Endothelial cell of umbilical vein (primary cell): Measurements from ENCODE around the gene CSNK2B. TPM values are rescaled to one million over a fixed set of nuclear protein-coding genes. Genes with fewer than 3 reads are reported as not detected.

Experiments
- BruUV-seq: library from RNA; stranded (reverse); fragments of 400-500 nt; replicated peaks from 2 replicates; lab custom pipeline; 2021; lab: Mats Ljungman, UMichigan
- CTCF ChIA-PET: fragments of 300-600, 350-600 bp; sonication (Branson Sonifier 250); formaldehyde crosslinking; loops from one replicate; lab custom pipeline; 2021; ENCODE audit warnings: antibody characterized with exemption, inconsistent platforms; lab: Charles Lee
- POLR2A ChIA-PET: fragments of 300-600, 350-600 bp; sonication (Branson Sonifier 250); formaldehyde crosslinking; loops from one replicate; lab custom pipeline; 2021; ENCODE audit warnings: antibody characterized with exemption, inconsistent platforms; lab: Charles Lee
- DNase-seq: peaks from one replicate; pipeline ENCODE4 v3.0.0-alpha.2; 2011; ENCODE audit warnings: low read depth, low spot score
- FAIRE-seq: peaks from 2 replicates; lab custom pipeline; 2011; peaks lifted over from hg19 to GRCh38; lab: Jason Lieb, UNC
- H2AFZ ChIP-seq: 2 replicates; pipeline ENCODE4 v1.6.0; 2012; ENCODE audit warnings: low read depth, low read length, control low read depth, inconsistent platforms
- H3K27ac ChIP-seq: 2 replicates; pipeline ENCODE4 v1.5.1; 2011; ENCODE audit warnings: low read depth, mild to moderate bottlenecking, control low read depth, low read length, moderate library complexity; ENCODE audit not compliant: insufficient read depth
- H3K27me3 ChIP-seq, 2 experiments: 2 replicates each; pipeline versions ENCODE4 v1.6.0 to v1.6.1; 2011; ENCODE audit warnings: low read length in 2 of 2, mixed read lengths in 1 of 2; ENCODE audit not compliant: control insufficient read depth in 2 of 2, insufficient read depth in 2 of 2
- H3K36me3 ChIP-seq, 2 experiments: 2 replicates in 1 of 2; 3 replicates in 1 of 2; pipeline ENCODE4 v1.5.1; 2011; ENCODE audit warnings: low read length in 2 of 2, mild to moderate bottlenecking in 1 of 2, moderate library complexity in 1 of 2; ENCODE audit not compliant: control insufficient read depth in 2 of 2, insufficient read depth in 2 of 2; ENCODE audit errors: extremely low read depth in 1 of 2
- H3K4me1 ChIP-seq: 3 replicates; pipeline ENCODE4 v1.5.1; 2011; ENCODE audit warnings: mild to moderate bottlenecking, low read length; ENCODE audit not compliant: control insufficient read depth, insufficient read depth; ENCODE audit errors: extremely low read depth
- H3K4me2 ChIP-seq: 2 replicates; pipeline ENCODE4 v1.6.1; 2011; ENCODE audit warnings: low read length, control low read depth, mixed read lengths; ENCODE audit not compliant: insufficient read depth
- H3K4me3 ChIP-seq, 3 experiments: fragments of 200-600 bp in 1 of 3; sonication (generic), shearing (Covaris generic) in 1 of 3; replicated peaks in 1 of 3; 2 replicates each; pipeline ENCODE4 v1.5.1; 2011 to 2016; ENCODE audit warnings: control low read depth in 3 of 3, low read length in 3 of 3, mild to moderate bottlenecking in 2 of 3, inconsistent platforms in 1 of 3, low read depth in 1 of 3, moderate library complexity in 1 of 3; ENCODE audit not compliant: insufficient read depth in 1 of 3
- H3K79me2 ChIP-seq: 2 replicates; pipeline ENCODE4 v1.6.0; 2012; ENCODE audit warnings: low read length, inconsistent platforms; ENCODE audit not compliant: control insufficient read depth, insufficient read depth
- H3K9ac ChIP-seq: replicated peaks from 2 replicates; pipeline ENCODE3; 2011; ENCODE audit warnings: low read length, control low read depth; ENCODE audit not compliant: insufficient read depth; ENCODE audit errors: extremely low read depth
- H3K9me1 ChIP-seq: replicated peaks from 3 replicates; pipeline ENCODE4 v1.6.0; 2011; ENCODE audit warnings: mild to moderate bottlenecking, low read length; ENCODE audit not compliant: control insufficient read depth, insufficient read depth; ENCODE audit errors: extremely low read depth
- H3K9me3 ChIP-seq: replicated peaks from 2 replicates; pipeline ENCODE4 v1.5.1; 2012; ENCODE audit warnings: low read length, inconsistent platforms; ENCODE audit not compliant: control insufficient read depth, insufficient read depth
- H4K20me1 ChIP-seq: replicated peaks from 2 replicates; pipeline ENCODE3; 2011; ENCODE audit warnings: mild to moderate bottlenecking, low read length; ENCODE audit not compliant: control insufficient read depth, insufficient read depth; ENCODE audit errors: extremely low read depth
- CTCF ChIP-seq, 2 donors: IDR thresholded peaks; 1 replicate in 1 of 2; 2 replicates in 1 of 2; pipeline ENCODE4 v1.5.1; 2011; ENCODE audit warnings: low read length in 2 of 2, mild to moderate bottlenecking in 2 of 2, moderate library complexity in 2 of 2, control low read depth in 1 of 2, inconsistent platforms in 1 of 2, low read depth in 1 of 2; ENCODE audit not compliant: insufficient read depth in 1 of 2; ENCODE audit errors: extremely low read depth in 1 of 2
- EZH2 ChIP-seq: IDR thresholded peaks from 2 replicates; pipeline ENCODE4 v1.6.1; 2012; ENCODE audit warnings: borderline replicate concordance, low read depth, mild to moderate bottlenecking, moderate library complexity, low read length, inconsistent platforms; ENCODE audit not compliant: severe bottlenecking
- FOS ChIP-seq: IDR thresholded peaks from 2 replicates; pipeline ENCODE4 v1.6.1; 2011; ENCODE audit warnings: mild to moderate bottlenecking, low read length, moderate library complexity, borderline replicate concordance; ENCODE audit not compliant: insufficient read depth
- GATA2 ChIP-seq: IDR thresholded peaks from 2 replicates; pipeline ENCODE4 v1.7.0; 2011; ENCODE audit warnings: low read depth, mild to moderate bottlenecking, moderate library complexity, mixed read lengths, low read length; ENCODE audit not compliant: insufficient read length, insufficient read depth
- MAX ChIP-seq: IDR thresholded peaks from 2 replicates; pipeline ENCODE4 v1.6.1; 2011; ENCODE audit not compliant: insufficient read depth, insufficient read length
- MYC ChIP-seq: IDR thresholded peaks from one replicate; pipeline ENCODE4 v1.6.1; 2011; ENCODE audit warnings: mild to moderate bottlenecking, low read depth, low read length
- POLR2A ChIP-seq: IDR thresholded peaks from 2 replicates; pipeline ENCODE4 v1.6.1; 2012; ENCODE audit warnings: low read depth, mild to moderate bottlenecking, control low read depth, low read length
- POLR2AphosphoS5 ChIP-seq: IDR thresholded peaks from 2 replicates; pipeline ENCODE4 v1.6.1; 2012; ENCODE audit warnings: low read depth, mild to moderate bottlenecking, control low read depth, low read length, moderate library complexity; ENCODE audit not compliant: insufficient read depth
- dilution Hi-C: fragments of 300-500 bp; cut with MboI; formaldehyde crosslinking; loops from one replicate; pipeline ENCODE4 v1.15.0; 2019; ENCODE audit warnings: low sequenced_read_pairs; ENCODE audit not compliant: extremely low pct_ligation_motif_present
- intact Hi-C: fragments of 100-400 bp; cut with micrococcal nuclease; formaldehyde crosslinking; loops from one replicate; pipeline ENCODE4 v1.10.0; 2022
- polyA plus RNA-seq, 4 experiments: library from polyadenylated mRNA; depleted of rRNA in 3 of 4; stranded (reverse) in 3 of 4; unstranded in 1 of 4; fragments of >200 nt; gene quantifications; 2 replicates each; pipeline versions ENCODE4 v1.2.1 to v1.2.3, GENCODE V29; 2011 to 2012; ENCODE audit warnings: missing spikeins in 1 of 4
- total RNA-seq: library from RNA; stranded (reverse); gene quantifications from 2 replicates; pipeline ENCODE4 v1.2.3, GENCODE V29; 2021

The CSNK2B gene
- total and polyA plus RNA-seq, 2 donors (not counting 3 experiments of a cell fraction or from before 2014, with no cell fraction given), result 159 to 206 TPM

GRCh38 chr6:31705931-31706330 is 40.1 kb downstream of the CSNK2B start:
- Histone ChIP-seq H3K4me3 (no peak overlapping the region), H3K4me1 (peaks cover 15% of the 10 kb centered on the region), H3K27me3 (no peaks in the 10 kb centered on the region), H3K4me2 (no peak overlapping the region), H4K20me1 (no peaks in the 10 kb centered on the region), H3K9me3 (no peaks in the 10 kb centered on the region), H2AFZ (no peak overlapping the region), H3K27ac (no peak overlapping the region), H3K79me2 (peaks cover 18% of the 10 kb centered on the region), H3K9ac (no peak overlapping the region), H3K9me1 (no peaks in the 10 kb centered on the region), H3K36me3 (no peaks in the 10 kb centered on the region)
- BruUV-seq, result no TSS peak
- no peak for FAIRE-seq
- intact Hi-C loops, result no loop called here
- ChIA-PET CTCF (no interaction called here), POLR2A (interaction anchor here (0.6 kb wide), 2 partner anchors 24 to 253 kb away, joined by 4 to 9 read pairs; partner anchors contain the start of gene SKIC2)
- dilution Hi-C loops, result no loop called here
- TF ChIP-seq MYC, result no peak
- TF ChIP-seq POLR2A, result no peak
- no peak for TF ChIP-seq MAX
- no peak for TF ChIP-seq GATA2
- no peak for TF ChIP-seq EZH2
- TF ChIP-seq CTCF (IDR thresholded peaks at IDR 0.05; ENCODE audit: extremely low read depth in 1 of 2, insufficient read depth in 1 of 2, low read depth in 1 of 2, low read length in 2 of 2), result no peak
- TF ChIP-seq POLR2AphosphoS5, result no peak
- TF ChIP-seq FOS, result no peak
- no peak for DNase-seq
